Activated CD4-positive, CD25-positive, alpha-beta regulatory T cell treated with anti-CD3 and anti-CD28 coated beads, Interleukin-2, amount 50 U/mL, for 24 hours (primary cell): ENCODE results near the gene POLR2L.

Experiments
- ATAC-seq, 2 donors: fragments of 150-1000 bp; cut with Tn5 transposase; one replicate each; pipeline ENCODE4 v1.10.0; 2021; ENCODE audit warnings: mild to moderate bottlenecking in 1 of 2, moderate library complexity in 1 of 2

POLR2L gene

DNA sequence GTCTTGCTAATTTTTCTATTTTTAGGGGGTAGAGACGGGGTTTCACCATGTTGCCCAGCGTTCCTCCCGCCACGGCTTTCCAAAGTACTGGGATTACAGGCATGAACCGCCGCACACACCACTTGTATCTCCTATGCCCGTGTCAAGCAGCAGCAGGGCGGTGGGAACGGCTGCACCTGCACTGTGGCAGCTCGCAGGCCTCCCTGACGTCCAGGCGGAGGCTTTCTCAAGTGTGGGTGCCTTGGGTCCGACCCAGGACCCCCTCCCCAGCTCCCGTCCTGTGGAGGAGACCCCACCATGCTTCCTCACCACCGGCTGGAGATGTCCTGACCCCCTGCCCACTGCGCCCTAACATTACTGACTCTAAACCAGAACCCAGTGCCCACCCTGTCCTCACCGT lies 26.1 kb upstream of the POLR2L start:
- no peak for ATAC-seq

DNA sequence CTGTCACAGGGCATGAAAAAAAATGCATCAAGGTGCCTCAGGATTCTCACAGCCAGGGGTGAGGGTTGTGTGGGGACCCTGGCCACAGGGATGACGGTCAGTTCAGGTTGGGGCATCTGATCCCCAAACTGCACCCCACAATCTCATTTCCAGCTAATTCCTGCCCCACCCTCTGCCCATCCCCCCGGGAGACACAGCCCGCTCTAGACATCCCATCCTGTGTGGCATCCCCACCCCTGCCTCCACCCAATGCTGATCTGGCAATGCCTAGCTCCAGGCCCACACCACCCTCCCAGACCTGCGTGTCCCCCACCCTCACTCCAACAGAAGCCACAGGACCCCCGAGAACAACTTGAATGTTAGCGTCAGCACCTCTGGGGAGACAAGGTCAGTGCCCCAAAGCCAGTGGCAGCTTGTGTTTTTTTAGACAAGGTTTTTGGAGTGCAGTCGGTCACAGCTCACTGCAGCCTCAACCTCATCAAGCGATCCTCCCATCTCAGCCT lies 25.6 kb upstream of the POLR2L start:
- no peak for ATAC-seq

- no peak for ATAC-seq
These were observed 24.2 kb upstream of the POLR2L start for GRCh38 chr11:866481-866880.

GRCh38 chr11:865462-866430 lies 23.4 kb upstream of the POLR2L start:
- ATAC-seq, result no peak

DNA sequence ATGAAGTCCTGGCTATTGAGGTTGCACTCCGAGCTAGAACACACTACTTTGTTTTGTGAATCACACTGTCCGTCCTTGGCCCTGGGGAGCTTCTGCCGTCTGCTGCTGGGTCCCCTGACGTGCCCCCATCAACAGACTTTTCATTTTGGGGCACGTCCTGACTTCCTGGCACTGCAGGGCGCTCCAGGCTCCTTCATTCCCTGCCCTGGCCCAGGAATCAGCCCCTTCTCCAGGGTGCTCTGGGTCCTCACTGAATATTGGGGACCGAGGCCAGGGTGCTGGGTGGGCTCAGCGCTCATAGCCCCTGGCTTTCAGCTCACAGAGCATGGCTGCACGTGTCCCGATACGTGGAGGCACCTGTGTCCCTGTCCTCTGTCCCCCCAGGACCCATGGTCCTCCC lies 22.6 kb upstream of the POLR2L start:
- no peak for ATAC-seq

DNA sequence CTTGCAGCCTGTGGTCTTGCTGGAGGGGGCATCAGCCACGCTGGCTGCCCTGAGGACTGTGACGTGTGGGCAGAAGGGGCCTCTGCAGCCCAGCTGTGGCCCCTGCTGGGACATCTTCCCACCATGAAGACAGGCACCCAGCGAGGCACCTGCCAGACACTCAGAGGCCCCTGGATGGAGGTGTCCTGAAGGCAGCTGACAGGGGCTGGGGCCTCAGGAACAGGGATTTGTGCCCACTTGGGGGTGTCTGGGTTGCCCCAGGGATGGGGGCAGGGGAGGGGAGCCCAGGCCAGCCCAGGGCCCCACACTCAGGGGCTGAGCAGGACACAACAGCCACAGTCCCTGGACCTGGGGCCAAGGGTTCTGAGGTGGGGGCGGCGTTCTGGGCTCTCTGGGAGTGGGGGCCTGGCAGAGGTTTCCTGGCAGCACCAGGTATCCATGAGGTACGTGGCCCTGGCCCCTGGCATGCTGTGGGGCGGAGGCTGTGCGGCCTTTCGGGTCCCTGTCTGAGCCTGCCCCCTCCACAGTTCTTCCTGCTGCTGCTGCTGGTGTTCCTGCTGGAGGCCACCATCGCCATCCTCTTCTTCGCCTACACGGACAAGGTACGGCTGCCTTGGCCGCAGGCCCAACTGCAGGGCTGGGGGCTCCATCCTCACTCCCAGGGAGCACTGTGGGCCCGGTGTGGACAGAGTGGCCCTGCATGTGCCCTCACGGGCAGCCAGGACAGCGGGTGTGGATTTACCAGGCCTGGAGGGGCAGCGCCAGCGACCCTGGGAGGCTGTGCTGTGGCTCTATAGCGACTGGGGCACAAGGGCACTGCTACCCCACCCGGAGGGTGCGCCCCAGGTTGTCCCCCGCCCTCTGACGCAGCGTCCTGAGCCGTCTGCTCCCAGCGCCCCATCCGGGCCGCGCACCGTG lies 21.8 kb upstream of the POLR2L start:
- no peak for ATAC-seq

DNA sequence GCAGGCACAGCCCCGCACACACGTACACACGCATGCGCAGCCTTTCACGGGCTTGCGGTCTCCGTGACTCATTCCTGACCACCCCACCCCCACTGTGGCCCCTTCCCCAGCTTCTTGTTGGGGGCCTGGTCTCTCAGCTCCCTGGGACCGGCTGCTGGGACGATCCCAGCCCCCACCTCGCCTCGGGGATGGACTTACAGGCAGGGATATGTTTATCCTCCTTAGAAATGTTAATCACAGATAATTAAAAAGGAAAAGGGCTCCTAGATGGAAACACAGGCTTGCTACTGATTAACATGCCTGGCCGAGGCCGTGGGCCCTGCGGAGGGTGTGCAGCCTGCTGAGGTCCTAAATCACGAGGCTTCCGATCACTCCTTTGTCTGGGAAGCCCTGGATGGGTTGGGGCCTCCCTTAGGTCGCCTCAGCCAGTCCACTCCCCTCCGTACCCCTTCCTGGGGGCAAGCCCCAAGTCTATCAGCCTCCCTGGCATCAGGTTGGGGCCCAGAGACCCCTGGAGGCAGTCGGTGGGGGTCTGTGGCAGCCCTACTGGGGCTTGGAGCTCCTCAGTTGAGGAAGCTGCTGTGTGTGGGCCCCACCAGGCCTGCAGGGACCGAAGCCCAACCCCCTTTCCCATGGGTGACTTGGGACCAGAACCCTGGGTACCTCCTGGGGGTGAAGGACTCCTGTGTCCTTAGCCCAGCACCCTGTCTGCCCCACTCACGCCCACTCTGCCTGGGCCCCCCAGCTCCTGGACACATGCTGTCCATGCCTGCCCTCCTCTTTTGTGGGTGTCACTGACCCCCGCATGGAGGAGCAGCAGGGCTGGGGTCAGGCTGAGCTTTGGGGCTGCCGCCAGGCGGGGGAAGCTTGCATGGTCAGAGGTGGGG lies 20.9 kb upstream of the POLR2L start:
- no peak for ATAC-seq

DNA sequence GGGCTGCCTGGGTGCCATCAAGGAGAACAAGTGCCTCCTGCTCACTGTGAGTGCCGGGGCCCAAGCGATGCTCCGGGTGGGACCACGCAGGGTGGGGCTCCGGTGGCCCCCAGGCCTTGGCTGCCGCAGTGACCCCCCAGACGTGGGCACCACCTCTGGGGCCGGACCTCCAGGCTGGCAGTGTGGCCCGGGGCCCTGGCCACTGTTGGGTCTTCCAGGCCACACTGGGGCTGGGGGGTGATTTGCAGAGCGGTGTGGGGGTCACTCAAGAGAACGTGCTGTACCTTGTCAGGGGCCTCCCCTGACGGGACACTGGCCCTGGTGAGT lies 20.3 kb upstream of the POLR2L start:
- no peak for ATAC-seq

DNA sequence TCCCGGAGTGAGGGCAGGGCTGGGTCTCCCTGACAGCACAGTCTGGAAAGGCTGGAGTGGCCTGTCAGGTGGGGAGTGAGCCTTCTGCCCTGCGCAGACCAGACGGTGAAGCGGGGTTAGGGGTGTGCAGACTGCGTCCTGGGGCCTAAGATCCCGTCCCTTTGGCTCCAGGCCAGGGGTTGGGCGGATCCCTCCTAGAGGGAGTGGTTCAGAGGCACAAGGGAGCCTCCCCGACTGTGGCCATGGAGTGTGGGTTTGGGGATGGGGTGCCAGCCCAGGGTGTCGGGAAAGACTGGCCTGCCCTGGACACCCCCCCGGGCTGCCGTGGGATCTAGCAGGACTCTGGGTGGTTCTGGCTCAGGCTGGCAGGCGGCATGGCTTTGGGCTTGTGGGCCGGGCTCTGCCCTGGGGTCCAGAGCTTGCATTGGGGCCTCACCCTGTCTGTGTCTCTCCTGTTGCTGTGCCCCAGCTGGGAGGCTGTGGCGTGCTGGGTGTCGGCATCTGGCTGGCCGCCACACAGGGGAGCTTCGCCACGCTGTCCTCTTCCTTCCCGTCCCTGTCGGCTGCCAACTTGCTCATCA lies 19.8 kb upstream of the POLR2L start:
- ATAC-seq, result no peak

- no peak for ATAC-seq
These were observed 18.8 kb upstream of the POLR2L start for GRCh38 chr11:861105-861479.

- no peak for ATAC-seq
These were observed 18.1 kb upstream of the POLR2L start for GRCh38 chr11:860234-861104.

DNA sequence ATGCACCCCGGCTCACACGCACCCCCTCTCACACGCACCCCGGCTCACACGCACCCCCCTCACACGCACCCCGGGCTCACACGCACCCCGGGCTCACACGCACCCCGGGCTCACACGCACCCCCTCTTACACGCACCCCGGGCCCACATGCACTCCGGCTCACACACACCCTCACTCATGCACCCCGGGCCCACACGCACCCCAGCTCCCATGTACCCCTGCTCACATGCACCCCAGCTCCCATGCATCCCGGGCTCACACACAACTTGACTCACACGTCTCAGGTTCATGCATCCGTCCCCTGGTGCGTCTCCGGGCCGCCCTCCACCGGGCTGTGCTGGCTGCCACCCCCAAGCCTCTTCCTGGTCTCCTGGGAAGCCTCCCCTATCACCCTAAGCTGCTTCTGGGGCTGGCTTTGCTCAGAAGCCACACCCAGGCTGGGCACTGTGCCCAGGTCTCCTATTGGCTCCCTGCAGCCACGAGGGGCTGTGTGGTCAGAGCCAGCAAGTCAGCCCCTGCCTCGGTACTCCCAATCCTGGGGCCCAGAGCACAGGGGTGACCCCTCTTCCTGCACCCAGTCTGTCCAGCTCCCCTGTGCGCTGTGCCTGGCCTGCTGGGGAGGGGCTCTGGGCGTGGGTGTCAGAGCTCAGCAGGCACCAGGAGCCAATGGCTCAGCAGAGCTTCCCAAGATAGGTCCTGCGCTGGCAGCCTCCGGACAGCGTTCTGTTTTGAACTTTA lies 17.2 kb upstream of the POLR2L start:
- ATAC-seq, result no peak

GRCh38 chr11:858762-859339 lies 16.5 kb upstream of the POLR2L start:
- no peak for ATAC-seq

DNA sequence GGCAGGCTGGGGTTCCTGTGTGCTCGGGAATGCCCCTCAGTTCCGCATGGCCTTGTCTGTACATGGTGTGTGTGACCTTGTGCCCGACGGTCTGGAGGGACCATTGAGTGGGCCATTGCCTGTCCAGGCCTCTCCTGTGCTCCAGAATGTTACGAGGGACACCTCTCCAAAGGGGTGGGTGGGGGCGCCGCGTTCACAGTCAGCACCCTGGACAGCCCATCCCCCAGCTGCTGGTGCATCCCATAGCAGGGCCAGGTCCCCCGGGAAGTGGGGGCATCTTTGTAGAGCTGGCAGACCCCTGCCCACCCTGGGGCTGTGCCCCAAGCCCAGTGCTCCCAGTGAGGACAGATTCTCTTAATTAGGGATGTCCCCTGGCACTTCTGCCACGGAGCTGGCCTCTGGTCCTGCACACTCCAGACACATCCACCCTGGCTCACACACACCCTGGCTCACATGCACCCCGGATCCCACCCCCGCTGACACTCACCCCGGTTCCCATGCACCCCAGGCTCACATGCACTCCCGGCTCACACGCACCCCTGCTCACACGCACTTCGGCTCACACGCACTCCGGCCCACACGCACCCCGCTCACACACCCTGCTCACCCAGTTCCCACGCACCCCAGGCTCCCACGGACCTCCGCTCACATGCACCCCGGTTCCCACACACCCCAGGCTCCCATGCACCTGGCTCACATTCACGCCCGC lies 15.9 kb upstream of the POLR2L start:
- ATAC-seq, result no peak

DNA sequence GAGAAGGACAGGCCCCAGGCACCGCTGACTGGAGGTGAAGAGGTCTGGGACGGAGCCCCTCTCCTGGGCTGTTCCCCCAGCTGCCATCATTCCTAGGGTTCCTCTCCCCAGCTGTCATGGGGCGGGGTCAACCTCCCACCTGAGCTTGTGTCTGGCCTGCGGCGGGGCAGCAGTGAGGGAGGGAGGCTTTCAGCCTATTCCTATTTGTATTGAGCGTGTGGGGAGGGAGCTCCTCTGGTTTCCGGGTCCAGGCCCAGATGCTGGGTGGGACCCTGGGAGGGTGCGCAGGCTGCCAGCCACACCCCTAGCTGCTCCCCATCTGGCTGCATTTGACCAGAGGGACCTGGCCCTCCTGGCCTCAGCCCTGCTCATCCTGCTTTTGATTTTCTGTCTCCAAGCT lies 14.1 kb upstream of the POLR2L start:
- no peak for ATAC-seq

GRCh38 chr11:855796-856195 lies 13.5 kb upstream of the POLR2L start:
- ATAC-seq, result no peak

GRCh38 chr11:855330-855674 lies 13.0 kb upstream of the POLR2L start:
- ATAC-seq, result no peak

GRCh38 chr11:854601-855329 lies 12.4 kb upstream of the POLR2L start:
- no peak for ATAC-seq
